Fibroblast of lung (primary cell): ENCODE results near the gene ZDHHC12.

ENCODE experiments used
- CTCF ChIP-seq, 2 donors: IDR thresholded peaks in 1 of 2; conservative IDR thresholded peaks in 1 of 2; 1 replicate in 1 of 2; 2 replicates in 1 of 2; pipeline ENCODE4 v1.5.1; 2011 to 2012; ENCODE audit warnings: low read length in 2 of 2, control low read depth in 1 of 2, inconsistent platforms in 1 of 2, low read depth in 1 of 2, mild to moderate bottlenecking in 1 of 2
- EZH2 ChIP-seq: IDR thresholded peaks from 2 replicates; pipeline ENCODE4 v1.5.1; 2012; ENCODE audit warnings: low read length, control low read depth, mild to moderate bottlenecking; ENCODE audit errors: missing control alignments

- TF ChIP-seq CTCF (conservative IDR thresholded peaks at IDR 0.05 in 1 of 2, IDR thresholded peaks at IDR 0.05 in 1 of 2; ENCODE audit: low read depth in 1 of 2, low read length in 2 of 2) (no peak), EZH2 (no peak)
Measured at GRCh38 chr9:128684325-128685199, 39.4 kb downstream of the ZDHHC12 start.
